HFFc6 (cell line): Measurements from ENCODE around the gene DCAF16. TPM values are rescaled to one million over a fixed set of nuclear protein-coding genes. Genes with fewer than 3 reads are reported as not detected.

Source experiments
- DNase-seq: peaks from one replicate; pipeline ENCODE4 v3.0.0-alpha.2; 2018
- H3K27ac Mint-ChIP-seq: 2 replicates; pipeline ENCODE4 v1.8.0; 2020; ENCODE audit warnings: mild to moderate bottlenecking, mixed read lengths
- H3K27me3 Mint-ChIP-seq: 2 replicates; pipeline ENCODE4 v1.8.0; 2021; ENCODE audit warnings: mild to moderate bottlenecking, moderate library complexity, mixed read lengths; ENCODE audit not compliant: insufficient read depth
- H3K36me3 Mint-ChIP-seq: 2 replicates; pipeline ENCODE4 v1.8.0; 2021; ENCODE audit warnings: low read depth, mixed read lengths
- H3K4me1 Mint-ChIP-seq: 2 replicates; pipeline ENCODE4 v1.8.0; 2020; ENCODE audit warnings: low read depth, mixed read lengths
- H3K4me3 Mint-ChIP-seq: 2 replicates; pipeline ENCODE4 v1.8.0; 2020; ENCODE audit warnings: mild to moderate bottlenecking, moderate library complexity, mixed read lengths
- H3K9me3 Mint-ChIP-seq: 2 replicates; pipeline ENCODE4 v1.8.0; 2020; ENCODE audit warnings: mild to moderate bottlenecking, mixed read lengths
- CTCF ChIP-seq: fragments of 200-600 bp; sonication (generic); IDR thresholded peaks from 2 replicates; pipeline ENCODE4 v1.5.0; 2021; ENCODE audit warnings: antibody characterized with exemption, mild to moderate bottlenecking
- total RNA-seq, 6 experiments: library from RNA; stranded (reverse); fragmentation: NEBNext Ultra II Directional; extraction: Animal tissue kit (Norgen Biotek cat#: 25700); gene quantifications; 2 replicates in 1 of 6; 3 replicates in 5 of 6; pipeline ENCODE4 v1.2.3, GENCODE V29; 2021

The DCAF16 gene
- total RNA-seq, 6 experiments from 2014 or later = 18.0 to 24.0 (median 20.1) TPM

GRCh38 chr4:17805580-17806155 is 4.9 kb downstream of the DCAF16 start:
- Mint-ChIP-seq H3K27ac (no peak overlapping the region), H3K4me3 (no peak overlapping the region), H3K27me3 (no peaks in the 10 kb centered on the region), H3K4me1 (peaks cover 38% of the 10 kb centered on the region), H3K9me3 (no peaks in the 10 kb centered on the region), H3K36me3 (peaks cover 45% of the 10 kb centered on the region)
- no peak for DNase-seq
- TF ChIP-seq CTCF = no peak

- no peak for DNase-seq
- no peak for TF ChIP-seq CTCF
- Mint-ChIP-seq H3K36me3 (peaks cover 18% of the 10 kb centered on the region), H3K9me3 (no peaks in the 10 kb centered on the region), H3K27ac (no peak overlapping the region), H3K4me1 (no peaks in the 10 kb centered on the region), H3K4me3 (no peak overlapping the region), H3K27me3 (no peaks in the 10 kb centered on the region; the same call in 1 of the 2 replicates)
These were observed 12.7 kb downstream of the DCAF16 start for GRCh38 chr4:17797808-17798207.

GRCh38 chr4:17794730-17795129 is 15.8 kb downstream of the DCAF16 start:
- DNase-seq = no peak
- no peak overlapping the region for H3K4me3 Mint-ChIP-seq
- peaks cover 8% of the 10 kb centered on the region; the same call in 1 of the 2 replicates for H3K36me3 Mint-ChIP-seq
- no peak overlapping the region for H3K27ac Mint-ChIP-seq
- no peaks in the 10 kb centered on the region for H3K9me3 Mint-ChIP-seq
- no peaks in the 10 kb centered on the region; the same call in 1 of the 2 replicates for H3K27me3 Mint-ChIP-seq
- no peak for TF ChIP-seq CTCF
- peaks cover under 1% of the 10 kb centered on the region; the same call in 1 of the 2 replicates for H3K4me1 Mint-ChIP-seq

GRCh38 chr4:17788956-17789355 is 21.6 kb downstream of the DCAF16 start:
- peaks cover 3% of the 10 kb centered on the region; the same call in 1 of the 2 replicates for H3K36me3 Mint-ChIP-seq
- TF ChIP-seq CTCF = no peak
- H3K27me3 Mint-ChIP-seq = no peaks in the 10 kb centered on the region; the same call in 1 of the 2 replicates
- no peak overlapping the region for H3K27ac Mint-ChIP-seq
- H3K9me3 Mint-ChIP-seq = no peaks in the 10 kb centered on the region
- H3K4me1 Mint-ChIP-seq = peaks cover 34% of the 10 kb centered on the region
- H3K4me3 Mint-ChIP-seq = no peak overlapping the region
- DNase-seq = no peak

GRCh38 chr4:17787315-17787714 is 23.2 kb downstream of the DCAF16 start:
- H3K4me1 Mint-ChIP-seq = peaks cover 35% of the 10 kb centered on the region
- peak; percentile 63 for DNase-seq
- no peak for TF ChIP-seq CTCF
- H3K9me3 Mint-ChIP-seq = no peaks in the 10 kb centered on the region
- peaks cover 4% of the 10 kb centered on the region for H3K36me3 Mint-ChIP-seq
- H3K4me3 Mint-ChIP-seq = no peak overlapping the region
- peaks cover 2% of the 10 kb centered on the region; the same call in 1 of the 2 replicates for H3K27me3 Mint-ChIP-seq
- no peak overlapping the region for H3K27ac Mint-ChIP-seq
